DND-41 (cell line): ENCODE measurements around the gene TLCD3B.

Source experiments
- ATAC-seq: fragments of 200-7000 bp; cut with Tn5 transposase; 3 replicates; pipeline ENCODE4 v1.9.1; 2021; ENCODE audit warnings: low read depth; ENCODE audit not compliant: insufficient read depth
- DNase-seq: peaks from one replicate; pipeline ENCODE4 v3.0.0-alpha.2; 2020
- H2AFZ ChIP-seq: 2 replicates; pipeline ENCODE4 v1.6.0; 2012; ENCODE audit warnings: low read depth, low read length
- H3K27ac ChIP-seq: 2 replicates; pipeline ENCODE4 v1.5.1; 2012; ENCODE audit warnings: low read length, inconsistent platforms
- H3K27me3 ChIP-seq: fragments of 200-600 bp; sonication (generic); 2 replicates; pipeline ENCODE4 v1.6.0; 2012; ENCODE audit warnings: low read length, mild to moderate bottlenecking, inconsistent platforms; ENCODE audit not compliant: insufficient read depth, poor library complexity
- H3K36me3 ChIP-seq: 2 replicates; pipeline ENCODE4 v1.5.1; 2012; ENCODE audit warnings: low read length, inconsistent platforms; ENCODE audit not compliant: insufficient read depth
- H3K4me1 ChIP-seq: 2 replicates; pipeline ENCODE4 v1.5.1; 2012; ENCODE audit warnings: mild to moderate bottlenecking, low read length; ENCODE audit not compliant: insufficient read depth
- H3K4me2 ChIP-seq: 2 replicates; pipeline ENCODE4 v1.6.0; 2012; ENCODE audit warnings: mild to moderate bottlenecking, moderate library complexity, low read length, inconsistent platforms; ENCODE audit not compliant: insufficient read depth
- H3K4me3 ChIP-seq, 2 experiments: fragments of 200-600 bp in 1 of 2; shearing (Covaris generic) in 1 of 2; 2 replicates each; pipeline ENCODE4 v1.5.1; 2012 to 2016; ENCODE audit warnings: inconsistent platforms in 2 of 2, low read length in 2 of 2, mild to moderate bottlenecking in 2 of 2, low read depth in 1 of 2, moderate library complexity in 1 of 2
- H3K79me2 ChIP-seq: 2 replicates; pipeline ENCODE4 v1.6.0; 2012; ENCODE audit warnings: low read length, inconsistent platforms; ENCODE audit not compliant: insufficient read depth
- H3K9ac ChIP-seq: 2 replicates; pipeline ENCODE4 v1.6.0; 2012; ENCODE audit warnings: low read depth, mild to moderate bottlenecking, inconsistent platforms, low read length, moderate library complexity
- H3K9me3 ChIP-seq: 2 replicates; pipeline ENCODE4 v1.5.1; 2012; ENCODE audit warnings: low read length, moderate library complexity, mild to moderate bottlenecking, inconsistent platforms; ENCODE audit not compliant: insufficient read depth, severe bottlenecking
- H4K20me1 ChIP-seq: 2 replicates; pipeline ENCODE4 v1.6.0; 2012; ENCODE audit warnings: low read length; ENCODE audit not compliant: insufficient read depth
- CTCF ChIP-seq: IDR thresholded peaks from 2 replicates; pipeline ENCODE4 v1.5.1; 2012; ENCODE audit warnings: borderline replicate concordance, low read length, moderate library complexity, mild to moderate bottlenecking; ENCODE audit not compliant: poor library complexity, severe bottlenecking; ENCODE audit errors: extremely low read depth
- EZH2 ChIP-seq: IDR thresholded peaks from 3 replicates; pipeline ENCODE4 v1.6.1; 2012; ENCODE audit warnings: borderline replicate concordance, low read depth, mild to moderate bottlenecking, moderate library complexity, low read length, inconsistent platforms; ENCODE audit not compliant: severe bottlenecking

The TLCD3B gene

GRCh38 chr16:30068333-30068732 lies 37.3 kb upstream of the TLCD3B start:
- TF ChIP-seq EZH2 (no peak), CTCF (no peak)
- Histone ChIP-seq H3K9me3 (no peaks in the 10 kb centered on the region), H2AFZ (no peak overlapping the region), H4K20me1 (peaks cover 47% of the 10 kb centered on the region), H3K9ac (no peak overlapping the region), H3K4me3 (no peak overlapping the region), H3K4me2 (peak overlapping the region; percentile 28; the same call in 1 of the 2 replicates), H3K4me1 (peaks cover 46% of the 10 kb centered on the region), H3K27ac (peak overlapping the region; percentile 17; the same call in 1 of the 2 replicates), H3K36me3 (peaks cover 70% of the 10 kb centered on the region), H3K79me2 (peaks cover 64% of the 10 kb centered on the region), H3K27me3 (no peaks in the 10 kb centered on the region)
- DNase-seq (no peak), ATAC-seq (no peak)

GRCh38 chr16:30067584-30067916 lies 36.5 kb upstream of the TLCD3B start:
- peaks cover 49% of the 10 kb centered on the region for H3K4me1 ChIP-seq
- TF ChIP-seq EZH2, result no peak
- TF ChIP-seq CTCF, result no peak
- H3K9me3 ChIP-seq, result no peaks in the 10 kb centered on the region
- peak overlapping the region; percentile 94 for H3K9ac ChIP-seq
- H3K27ac ChIP-seq, result peak overlapping the region; percentile 83; the same call in 1 of the 2 replicates
- ATAC-seq, result no peak
- H3K79me2 ChIP-seq, result peaks cover 66% of the 10 kb centered on the region
- peak overlapping the region in 1 of 2 experiments; percentile 89; a peak in 2 of 4 replicates for H3K4me3 ChIP-seq
- peaks cover 69% of the 10 kb centered on the region for H3K36me3 ChIP-seq
- DNase-seq, result no peak
- no peak overlapping the region for H2AFZ ChIP-seq
- peak overlapping the region; percentile 93 for H3K4me2 ChIP-seq
- no peaks in the 10 kb centered on the region for H3K27me3 ChIP-seq
- peaks cover 47% of the 10 kb centered on the region for H4K20me1 ChIP-seq

GRCh38 chr16:30066761-30067583 lies 35.9 kb upstream of the TLCD3B start:
- no peak for TF ChIP-seq CTCF
- TF ChIP-seq EZH2, result no peak
- Histone ChIP-seq H3K27me3 (no peaks in the 10 kb centered on the region), H3K79me2 (peaks cover 66% of the 10 kb centered on the region), H3K4me2 (peak overlapping the region; percentile 93), H2AFZ (no peak overlapping the region), H3K27ac (peak overlapping the region; percentile 83), H3K9ac (peak overlapping the region; percentile 94), H3K9me3 (no peaks in the 10 kb centered on the region), H3K36me3 (peaks cover 64% of the 10 kb centered on the region), H3K4me3 (peak overlapping the region; percentile 83 to 89), H4K20me1 (peaks cover 47% of the 10 kb centered on the region), H3K4me1 (peaks cover 49% of the 10 kb centered on the region)
- DNase-seq (no peak), ATAC-seq (no peak)
